ENCODE measurements around the gene GSC.
"Not testable (repeated sequence)": the region's sequence is repeated elsewhere in the genome, so short reads cannot be mapped to it uniquely, and the experiment has no call there.

Gene GSC

DNA sequence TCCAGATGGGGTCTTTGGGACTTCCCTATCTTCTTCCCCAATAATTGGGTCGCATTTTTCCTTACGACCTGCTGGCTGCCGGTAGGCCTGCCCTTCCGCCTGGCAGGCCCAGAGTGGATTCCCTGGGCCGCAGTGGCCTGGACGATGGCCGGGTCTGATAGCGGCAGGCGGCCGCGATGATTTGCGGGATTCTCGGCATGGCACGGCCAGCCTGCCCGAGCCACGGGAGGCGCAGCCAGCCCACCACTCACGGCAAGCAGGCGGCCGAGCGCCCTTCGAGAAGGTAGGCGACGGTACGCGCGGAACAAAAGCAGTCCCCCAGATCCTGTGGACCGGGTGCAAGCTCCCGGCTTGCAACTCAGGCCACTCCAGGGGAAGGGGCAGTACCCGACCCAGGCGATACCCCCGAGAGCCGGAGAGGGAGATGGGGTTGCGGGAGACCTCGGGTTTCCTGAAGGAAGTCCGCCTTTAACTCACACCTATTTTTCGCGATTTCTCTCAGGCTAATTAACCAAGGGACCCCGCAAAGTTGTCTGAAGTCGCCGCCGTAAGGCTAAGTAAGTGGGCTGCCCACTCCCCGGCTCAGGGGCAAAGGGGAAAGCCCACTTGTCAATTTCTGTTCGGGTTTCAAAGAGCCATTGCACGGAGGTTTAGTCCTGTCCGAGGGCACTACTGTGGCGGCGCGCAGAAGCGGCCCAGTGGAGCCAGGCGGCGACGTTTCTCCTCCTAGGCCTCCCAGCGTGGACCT is 1.4 kb upstream of the GSC start:
- no peak for DNase-seq

DNA sequence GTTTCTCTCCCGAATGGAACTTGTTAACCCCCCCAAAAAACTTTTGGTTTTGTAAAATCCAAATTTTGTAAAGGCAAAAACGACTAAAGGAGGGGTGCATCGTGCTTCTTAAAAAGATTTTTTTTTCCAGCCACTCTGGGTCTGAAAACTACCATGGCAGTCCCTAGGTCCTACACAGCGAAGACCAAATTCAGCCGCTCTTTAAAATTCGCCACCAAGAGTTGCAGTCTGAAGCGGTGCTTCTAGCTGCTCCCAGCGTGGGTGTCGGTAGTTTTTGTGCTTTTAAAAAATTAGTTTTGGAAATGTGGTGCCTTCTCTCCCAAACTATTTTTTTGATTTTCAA is 873 bp upstream of the GSC start:
- DNase-seq: no peak

DNA sequence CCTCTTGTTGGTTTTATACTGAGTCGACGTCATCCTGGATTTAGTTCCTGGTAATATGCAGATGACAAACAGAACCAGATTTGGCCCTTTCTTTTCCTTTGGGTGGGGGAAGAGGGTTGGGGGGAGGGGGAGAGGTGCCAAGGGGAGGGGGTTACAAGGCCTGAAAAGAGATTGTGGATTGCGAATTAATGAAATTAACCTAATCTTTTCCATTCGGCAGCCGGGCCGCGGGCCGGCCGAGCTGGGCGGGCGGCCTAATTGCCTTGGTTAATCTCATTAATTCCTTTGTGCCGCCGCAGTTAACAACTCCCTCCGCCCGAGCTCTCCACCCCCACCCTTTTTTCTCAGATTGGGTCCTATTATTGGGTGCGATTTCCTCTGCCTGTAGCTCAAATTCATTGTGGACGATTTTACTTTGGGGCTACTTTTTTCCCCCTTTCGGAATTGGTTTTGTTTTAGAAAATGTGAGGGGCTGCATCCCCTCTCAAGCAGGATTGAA is 387 bp upstream of the GSC start:
- no peak for DNase-seq

DNA sequence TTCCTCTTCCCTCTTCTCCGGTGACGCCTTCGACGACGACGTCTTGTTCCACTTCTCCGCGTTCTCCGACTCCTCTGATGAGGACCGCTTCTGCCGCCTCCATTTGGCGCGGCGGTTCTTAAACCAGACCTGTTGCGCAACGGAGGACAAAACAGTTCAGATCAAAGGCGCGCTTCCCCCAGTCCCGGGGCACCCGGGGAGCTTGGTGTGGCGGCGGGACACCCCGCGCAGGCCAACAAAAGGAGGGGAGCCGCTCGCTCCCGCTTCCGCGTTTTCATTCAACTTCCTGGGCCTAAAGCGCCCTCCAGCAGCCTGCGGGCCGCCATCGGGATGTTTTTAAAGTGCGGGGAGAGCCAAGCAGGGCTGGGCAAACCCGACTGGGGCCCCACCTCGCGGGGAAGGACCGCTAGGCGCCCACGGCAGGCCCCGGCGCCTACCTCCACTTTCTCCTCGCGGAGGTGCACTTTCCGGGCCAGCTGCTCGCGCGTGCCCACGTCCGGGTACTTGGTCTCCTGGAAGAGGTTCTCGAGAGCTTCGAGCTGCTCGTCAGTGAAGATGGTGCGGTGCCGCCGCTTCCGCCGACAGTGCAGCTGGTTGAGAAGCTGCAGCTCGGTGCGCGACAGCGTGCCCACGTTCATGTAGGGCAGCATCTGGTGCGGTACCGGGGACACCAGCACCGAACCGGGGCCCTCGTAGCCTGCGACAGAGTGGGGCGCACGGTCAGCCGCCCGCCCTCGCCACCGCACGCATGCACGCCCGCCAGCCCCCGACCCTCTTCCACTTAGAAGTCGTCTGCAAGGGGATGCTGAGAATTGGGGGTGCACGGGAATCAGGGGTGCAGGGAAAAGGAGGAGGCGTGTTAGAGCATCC is 1.2 kb downstream of the GSC start:
- no peak for DNase-seq

DNA sequence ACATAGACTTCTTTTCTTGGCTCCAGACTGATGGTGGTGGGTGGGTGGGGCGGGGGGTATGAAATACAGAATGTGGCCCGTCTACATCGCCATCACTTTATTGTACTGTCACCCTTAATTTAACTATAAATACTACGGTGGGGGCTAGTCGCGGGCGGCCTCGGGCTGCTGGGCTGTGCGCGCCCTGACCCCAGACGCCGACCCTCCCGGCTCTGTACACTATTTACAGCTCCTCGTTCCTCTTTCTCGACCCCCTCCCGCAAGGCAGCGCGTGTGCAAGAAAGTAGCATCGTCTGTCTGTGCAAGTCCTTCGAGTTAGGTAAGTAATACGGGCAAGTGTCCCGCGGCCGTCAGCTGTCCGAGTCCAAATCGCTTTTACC is 1.8 kb downstream of the GSC start:
- DNase-seq: no peak

DNA sequence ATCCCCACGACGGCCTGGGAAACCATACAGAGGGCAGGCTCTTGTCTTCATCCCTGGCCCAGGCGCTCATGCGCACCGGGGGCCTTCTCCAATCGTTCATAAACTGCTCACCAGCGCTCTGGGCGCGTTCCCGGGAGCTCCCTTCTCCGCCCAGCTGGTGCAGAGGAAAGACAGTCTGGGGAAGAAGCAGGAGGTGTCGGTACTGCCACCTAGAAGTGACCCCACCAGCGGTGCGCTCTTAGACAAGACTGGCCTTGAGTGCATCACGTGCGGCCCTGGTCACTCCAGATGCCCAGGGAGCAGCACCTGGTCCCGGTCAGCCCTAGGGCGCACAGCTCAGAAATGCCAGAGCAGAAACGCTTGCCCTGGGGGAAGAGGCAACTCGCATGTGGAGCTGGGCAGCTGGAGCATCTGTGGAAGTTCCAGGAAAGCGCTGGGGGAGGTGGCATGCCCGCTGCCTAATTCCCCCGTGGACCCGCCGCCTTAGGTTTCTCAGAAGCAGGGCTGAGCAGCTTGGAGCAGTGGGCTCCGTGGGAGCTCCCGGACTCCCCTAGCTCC is 2.5 kb downstream of the GSC start:
- DNase-seq: no peak

DNA sequence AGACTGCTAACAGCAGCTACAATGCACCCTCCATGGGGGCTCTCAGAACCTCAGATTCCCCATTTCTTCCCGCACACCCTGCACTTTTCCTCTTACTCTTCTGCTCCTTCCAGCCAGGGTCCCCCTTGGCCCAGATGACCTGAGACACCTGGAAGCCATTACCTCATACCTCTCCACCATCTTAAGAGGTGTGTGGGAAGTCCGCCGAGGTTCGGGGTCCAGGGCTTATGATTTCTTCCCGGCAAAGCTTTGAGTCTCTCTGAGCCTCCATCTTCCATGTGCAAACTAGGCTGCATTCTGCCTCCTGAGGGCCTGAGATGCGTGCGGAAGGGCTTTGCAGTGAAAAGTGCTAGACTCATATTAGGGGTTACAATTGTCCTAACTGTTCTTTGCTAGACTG is 5.3 kb downstream of the GSC start:
- no peak for DNase-seq

DNA sequence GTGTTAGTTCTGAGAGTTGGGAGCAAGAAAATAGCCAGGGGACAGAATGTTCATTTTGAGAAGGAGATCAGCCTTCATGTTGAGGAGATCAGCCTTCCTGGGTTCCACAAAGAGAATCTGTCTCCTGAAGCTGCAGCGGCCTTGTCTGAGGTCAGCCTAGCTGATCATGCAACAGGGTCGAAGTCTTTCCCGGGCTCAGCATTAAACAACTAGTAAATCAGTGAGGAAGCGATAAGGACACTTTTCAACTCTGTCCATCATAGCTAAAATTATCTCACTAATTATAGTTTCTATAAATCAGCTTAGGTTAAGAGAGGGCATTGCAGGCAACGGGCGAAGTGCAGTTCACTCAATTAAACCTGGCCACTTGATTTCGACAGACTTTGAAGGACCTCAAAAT is 7.5 kb downstream of the GSC start:
- no peak for DNase-seq

DNA sequence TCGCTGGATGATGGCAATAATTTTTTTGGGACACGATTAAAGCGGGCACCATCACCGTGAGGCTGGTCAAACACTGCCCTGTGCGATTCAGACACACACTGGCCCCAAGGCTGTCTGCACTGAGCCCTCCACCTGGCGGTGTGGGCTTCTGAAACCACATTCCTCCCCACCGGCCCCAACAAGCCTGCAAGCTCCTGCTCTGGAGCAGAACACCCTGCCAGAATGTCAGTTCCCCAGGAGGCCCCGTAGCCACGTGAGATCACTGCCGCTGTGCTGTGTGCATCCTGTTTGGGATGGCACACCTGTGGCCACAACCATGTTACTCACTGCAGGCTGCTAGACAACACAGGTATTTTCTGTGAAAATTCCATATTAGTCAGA is 7.9 kb downstream of the GSC start:
- no peak for DNase-seq

DNA sequence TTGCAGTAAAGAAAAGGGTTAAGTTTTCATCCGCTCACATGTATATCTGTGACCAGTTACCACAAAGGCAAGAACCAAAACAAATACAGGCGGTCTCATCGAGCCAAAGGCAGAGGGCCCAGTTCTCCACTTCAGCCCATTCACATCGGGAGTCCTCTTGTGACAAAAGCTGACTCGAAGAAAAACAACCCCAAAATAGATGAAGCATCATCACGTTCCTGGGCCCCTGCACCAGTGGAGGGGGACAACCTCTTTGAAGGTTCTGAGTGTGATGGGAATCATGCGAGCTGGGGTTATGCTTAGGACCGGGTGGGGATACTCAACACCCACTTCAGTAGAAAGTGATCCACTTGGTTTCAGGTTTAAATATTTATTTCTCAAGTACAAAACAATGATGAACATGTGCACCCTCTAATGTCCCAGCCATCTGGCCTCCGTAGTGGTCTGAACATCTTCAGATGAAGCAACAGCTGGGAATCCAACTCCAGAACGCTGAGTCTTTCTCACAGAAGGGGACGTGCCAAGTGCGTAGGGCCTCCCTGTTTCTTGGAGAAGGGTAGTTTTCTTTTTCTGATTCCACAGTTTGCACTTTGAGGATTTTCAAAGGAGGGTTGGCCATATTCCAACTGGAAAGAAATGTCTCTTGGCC is 8.4 kb downstream of the GSC start:
- no peak for DNase-seq

DNA sequence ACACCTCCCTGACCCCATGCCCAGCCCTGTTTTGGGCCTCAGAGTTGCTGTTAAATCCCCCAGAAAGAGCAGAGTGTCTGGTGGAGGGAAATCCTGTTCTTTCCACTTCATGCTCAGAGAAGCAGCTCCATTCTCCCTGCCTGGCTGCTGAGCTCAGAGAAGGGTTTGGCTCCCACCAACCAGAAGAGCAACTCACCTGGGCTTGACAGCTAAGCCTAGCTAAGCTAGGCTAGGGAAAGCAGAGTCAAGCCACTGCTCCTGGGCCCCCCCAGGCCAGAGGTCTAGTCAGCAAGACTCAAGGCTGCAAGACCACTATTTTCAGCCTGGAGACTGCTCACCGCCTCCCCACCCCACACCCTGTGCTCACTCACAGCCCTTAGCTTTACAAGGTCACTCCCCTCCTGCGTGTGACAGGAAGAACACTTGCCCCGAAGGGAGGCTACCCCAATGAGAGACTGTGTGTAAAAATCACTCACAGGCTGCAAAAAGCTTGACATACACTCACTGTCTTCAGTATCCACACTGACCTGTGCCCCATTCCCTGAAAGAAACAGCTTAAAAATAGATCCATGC is 13.5 kb downstream of the GSC start:
- DNase-seq: no peak

DNA sequence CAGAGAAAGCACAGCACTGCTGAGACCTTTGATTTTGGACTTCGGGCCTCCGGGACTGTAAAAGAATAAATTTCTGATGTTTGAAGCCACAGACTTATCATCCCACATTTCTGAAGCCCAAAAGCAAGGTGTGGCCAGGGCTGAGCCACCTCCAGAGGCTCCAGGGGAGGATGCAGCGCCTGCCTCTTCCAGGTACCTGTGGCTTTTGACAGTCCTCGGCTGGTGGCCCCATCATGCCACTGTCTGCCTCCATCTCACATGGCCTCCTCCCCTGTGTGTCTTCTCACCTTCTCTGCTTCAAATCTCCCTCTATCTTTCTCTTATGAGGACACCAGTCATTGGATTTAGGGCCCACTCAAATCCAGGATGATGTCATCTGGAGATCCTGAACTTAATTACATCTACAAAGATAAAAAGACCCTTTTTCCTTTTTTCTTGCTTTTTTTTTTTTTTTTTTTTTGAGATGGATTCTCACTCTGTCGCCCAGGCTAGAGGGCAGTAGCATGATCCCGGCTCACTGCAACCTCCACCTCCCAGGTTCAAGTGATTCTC is 15.4 kb downstream of the GSC start:
- no peak for DNase-seq

DNA sequence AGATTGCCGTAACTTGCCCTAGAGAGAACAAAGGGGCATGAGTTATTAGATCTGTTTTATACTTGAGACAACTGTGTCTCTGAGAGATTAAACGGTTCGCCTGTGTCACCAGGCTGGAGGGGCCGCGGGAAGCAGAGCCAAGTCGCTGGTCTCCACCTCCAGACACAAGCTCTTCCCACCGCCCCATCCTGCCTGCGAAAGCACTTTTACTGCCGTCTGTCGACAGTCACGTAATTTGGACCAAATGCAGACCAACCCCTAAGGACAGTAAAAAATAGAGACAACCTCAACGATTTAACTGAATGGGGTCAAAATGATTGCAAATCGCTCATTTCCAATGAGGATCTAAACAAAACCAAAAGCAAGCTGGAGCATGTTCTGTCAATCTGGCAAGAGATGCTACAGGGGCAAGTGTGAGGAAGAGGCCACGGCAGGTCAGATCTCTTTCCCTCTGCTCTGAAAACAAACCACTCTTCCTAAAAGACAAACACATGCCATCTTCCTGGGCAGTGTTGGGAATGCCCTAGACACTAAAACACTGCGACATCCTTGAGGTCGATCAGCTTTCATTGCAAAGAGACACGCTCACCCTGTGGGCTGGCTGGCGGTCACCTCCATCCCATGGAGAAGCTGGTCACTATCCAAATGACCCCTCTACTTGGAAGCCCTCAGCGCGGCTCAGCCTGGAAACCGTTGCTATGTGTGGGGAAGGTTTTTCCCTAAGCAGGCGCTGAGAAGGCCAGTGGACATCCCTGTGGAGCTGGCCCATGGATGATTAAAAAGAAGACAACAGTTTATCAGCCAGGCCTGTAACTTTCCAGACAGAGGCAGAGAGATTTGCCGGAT is 17.1 kb downstream of the GSC start:
- DNase-seq: no peak

DNA sequence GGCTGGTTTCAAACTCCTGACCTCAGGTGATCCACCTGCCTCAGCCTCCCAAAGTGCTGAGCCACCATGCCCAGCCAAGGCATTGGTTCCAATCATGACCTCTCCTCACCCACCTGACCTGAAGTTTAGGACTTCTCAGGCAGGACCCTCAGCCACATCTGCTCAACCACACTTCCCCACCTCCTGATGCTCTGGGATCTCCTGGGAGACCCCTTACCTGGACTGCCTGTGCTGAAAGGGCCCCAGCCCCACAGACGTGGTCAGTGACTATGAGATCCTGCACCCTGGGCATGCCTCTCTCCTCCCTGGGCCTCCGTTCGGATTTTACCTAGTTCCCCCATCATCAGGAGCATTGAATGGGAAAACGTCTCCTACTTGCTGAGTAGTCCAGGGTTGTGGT is 18.0 kb downstream of the GSC start:
- no peak for DNase-seq

DNA sequence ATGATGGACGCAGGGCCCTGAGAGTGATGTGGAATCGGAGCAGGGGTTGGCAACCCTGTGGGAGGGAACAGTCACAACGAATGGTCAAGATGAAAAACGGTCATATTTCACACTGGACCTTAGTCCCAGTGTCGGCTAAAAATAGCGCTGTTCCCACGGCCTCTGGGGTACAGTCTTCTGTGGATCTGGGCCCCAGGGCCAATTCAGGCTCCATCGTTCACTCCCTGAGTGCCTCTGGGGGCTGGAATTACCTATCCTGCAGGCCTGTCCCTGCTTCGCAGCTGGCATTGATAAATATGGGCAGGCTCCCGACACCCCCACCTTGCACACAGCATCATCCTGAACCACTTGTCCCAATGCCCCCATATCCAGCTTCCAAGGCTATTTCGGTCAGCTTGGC is 18.6 kb downstream of the GSC start:
- no peak for DNase-seq

DNA sequence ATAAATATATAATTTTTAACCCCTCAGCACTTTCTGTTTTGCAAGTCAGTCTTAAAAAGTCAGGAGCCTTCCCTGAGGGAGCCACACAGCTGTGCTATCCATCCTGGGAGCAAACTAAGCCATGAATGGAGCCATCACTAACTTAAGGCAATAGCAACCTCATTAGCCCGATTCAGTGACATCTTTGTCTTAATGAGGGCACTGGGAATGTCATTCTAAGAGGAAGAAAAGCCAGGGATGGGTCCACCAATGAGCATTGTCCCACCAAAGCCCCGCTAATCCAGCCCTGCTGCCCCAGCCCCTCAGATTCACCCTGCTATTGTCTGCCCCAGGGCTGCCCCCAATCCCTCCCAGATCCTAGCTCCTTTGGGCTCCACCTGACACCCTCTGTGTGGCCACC is 19.5 kb downstream of the GSC start:
- DNase-seq: no peak

DNA sequence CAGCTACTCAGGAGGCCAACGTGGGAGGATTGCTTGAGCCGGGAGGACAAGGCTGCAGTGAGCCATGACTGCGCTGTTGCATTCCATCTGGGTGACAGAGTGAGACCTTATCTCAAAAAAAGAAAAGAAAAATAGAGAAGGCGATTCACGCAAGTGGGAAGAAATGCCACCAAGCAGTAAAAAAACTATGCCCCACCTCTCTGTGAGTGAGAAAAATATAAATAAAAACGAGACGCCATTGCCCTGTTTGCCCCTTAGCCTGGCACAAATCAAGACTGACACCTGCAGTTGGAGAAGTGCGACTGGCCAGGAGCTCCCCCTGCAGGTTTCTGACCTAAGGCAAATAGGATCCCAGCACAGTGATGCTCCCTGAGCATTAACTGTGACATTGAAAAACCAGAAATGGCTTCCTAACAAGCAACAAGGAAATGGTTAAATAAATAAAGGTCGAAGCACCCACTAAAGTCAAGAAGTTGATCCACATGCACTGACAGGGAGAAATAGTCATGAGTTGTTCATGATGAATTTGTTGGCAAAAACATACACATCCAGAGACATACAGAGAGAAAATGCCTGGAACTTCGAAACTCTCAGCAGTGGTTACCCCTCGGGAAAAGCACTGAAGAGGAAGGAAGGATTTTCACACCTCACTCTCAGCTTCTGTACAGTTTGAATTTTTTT is 21.1 kb downstream of the GSC start:
- DNase-seq: no peak

DNA sequence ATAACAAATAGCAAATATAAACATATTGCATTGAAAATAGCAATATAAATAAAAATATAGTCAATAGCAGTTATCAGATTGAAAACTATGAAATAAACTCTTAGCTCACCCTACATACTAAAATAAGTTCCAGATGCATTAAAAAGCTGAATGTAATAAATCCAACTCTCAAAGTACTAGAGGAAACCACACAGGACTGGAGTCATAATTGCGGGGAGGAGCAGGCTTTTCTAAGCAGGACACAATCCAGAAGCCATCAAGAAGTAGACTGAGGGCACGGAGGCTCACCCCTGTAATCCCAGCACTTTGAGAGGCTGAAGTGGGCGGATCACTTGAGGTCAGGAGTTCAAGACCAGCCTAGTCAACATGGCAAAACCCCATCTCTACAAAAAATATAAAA is 22.2 kb downstream of the GSC start:
- DNase-seq: no peak

DNA sequence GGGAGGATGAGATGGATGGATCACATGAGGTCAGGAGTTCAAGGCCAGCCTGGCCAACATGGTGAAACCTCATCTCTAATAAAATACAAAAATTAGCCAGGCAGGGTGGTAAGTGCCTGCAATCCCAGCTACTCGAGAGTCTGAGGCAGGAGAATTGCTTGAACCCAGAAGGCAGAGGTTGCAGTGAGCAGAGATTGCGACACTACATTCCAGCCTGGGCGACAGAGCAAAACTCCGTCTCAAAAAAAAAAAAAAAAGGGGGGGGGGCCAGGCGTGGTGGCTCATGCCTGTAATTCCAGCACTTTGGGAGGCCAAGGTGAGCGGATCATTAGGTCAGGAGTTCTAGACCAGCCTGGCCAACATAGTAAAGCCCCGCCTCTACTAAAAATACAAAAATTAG is 22.8 kb downstream of the GSC start:
- not testable (repeated sequence) for DNase-seq

DNA sequence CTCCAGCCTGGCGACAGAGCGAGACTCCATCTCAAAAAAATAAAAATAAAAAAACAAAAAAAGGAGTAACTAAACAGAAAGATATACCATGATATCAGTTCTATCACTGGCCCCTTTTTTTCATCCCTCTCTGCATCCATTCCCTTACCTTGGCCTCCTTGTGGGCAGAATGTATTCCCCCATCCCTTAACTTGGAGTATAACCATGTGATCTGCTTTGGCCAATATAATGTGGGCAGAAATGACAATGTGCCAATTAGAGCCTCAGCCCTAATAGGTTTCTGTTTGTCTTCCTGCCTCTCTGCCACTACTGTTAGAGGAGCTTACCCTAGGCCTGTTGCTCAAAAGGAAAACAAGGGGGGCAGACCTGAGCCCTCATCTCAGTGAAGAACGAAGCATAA is 23.8 kb downstream of the GSC start:
- DNase-seq: no peak

DNA sequence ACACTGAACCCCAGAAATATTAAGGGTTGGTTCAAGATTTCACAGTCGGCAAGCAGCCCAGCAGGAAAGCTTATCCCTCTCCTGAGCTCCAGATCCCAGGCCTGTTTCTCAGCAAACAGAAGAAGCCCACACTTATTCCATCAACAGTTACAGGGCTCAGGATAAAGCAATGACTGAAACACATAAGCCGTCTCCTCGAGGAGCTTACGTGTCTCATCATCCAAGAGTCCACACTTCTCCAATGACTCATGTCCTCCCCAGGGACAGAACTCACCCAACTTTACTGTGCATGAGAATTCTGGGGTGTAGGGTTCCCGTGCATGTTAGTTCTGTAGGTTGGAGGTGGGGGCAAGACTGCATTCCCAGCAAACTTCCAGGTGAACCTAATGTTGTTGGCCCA is 31.2 kb downstream of the GSC start:
- no peak for DNase-seq
